Astrocyte (in vitro differentiated cells and primary cell): ENCODE data around the gene HOXA13. TPM values are rescaled to one million over a fixed set of nuclear protein-coding genes. Genes with fewer than 3 reads are reported as not detected.
A peak's percentile ranks its signal among the peaks of the same experiment; 100 is the strongest.

Experiments
- DNase-seq: peaks from one replicate; pipeline ENCODE4 v3.0.0-alpha.2; 2010; ENCODE audit warnings: low read depth
- FAIRE-seq: peaks from 2 replicates; lab custom pipeline; 2011; peaks lifted over from hg19 to GRCh38; lab: Jason Lieb, UNC
- H2AFZ ChIP-seq: 2 replicates; pipeline ENCODE4 v1.6.0; 2012; ENCODE audit warnings: low read depth, low read length, inconsistent platforms
- H3K27ac ChIP-seq: 2 replicates; pipeline ENCODE4 v1.5.1; 2011; ENCODE audit warnings: low read depth, low read length, inconsistent platforms
- H3K27me3 ChIP-seq: 2 replicates; pipeline ENCODE4 v1.6.0; 2011; ENCODE audit warnings: low read length, inconsistent platforms; ENCODE audit not compliant: insufficient read depth
- H3K36me3 ChIP-seq: 2 replicates; pipeline ENCODE4 v1.5.1; 2011; ENCODE audit warnings: low read length, inconsistent platforms; ENCODE audit not compliant: insufficient read depth
- H3K4me1 ChIP-seq: 2 replicates; pipeline ENCODE4 v1.5.1; 2011; ENCODE audit warnings: low read length, inconsistent platforms; ENCODE audit not compliant: insufficient read depth
- H3K4me2 ChIP-seq: 2 replicates; pipeline ENCODE4 v1.6.0; 2012; ENCODE audit warnings: low read length, inconsistent platforms
- H3K4me3 ChIP-seq: 2 replicates; pipeline ENCODE4 v1.5.1; 2011; ENCODE audit warnings: low read depth, mild to moderate bottlenecking, low read length, inconsistent platforms; ENCODE audit not compliant: insufficient read depth
- H3K79me2 ChIP-seq: 2 replicates; pipeline ENCODE4 v1.6.0; 2012; ENCODE audit warnings: mild to moderate bottlenecking, low read length, inconsistent platforms; ENCODE audit not compliant: insufficient read depth
- H3K9ac ChIP-seq: 2 replicates; pipeline ENCODE4 v1.6.0; 2012; ENCODE audit warnings: mild to moderate bottlenecking, low read length, inconsistent platforms
- H3K9me3 ChIP-seq: 2 replicates; pipeline ENCODE4 v1.5.1; 2012; ENCODE audit warnings: low read depth, mild to moderate bottlenecking, low read length, inconsistent platforms; ENCODE audit not compliant: insufficient read depth
- H4K20me1 ChIP-seq: 2 replicates; pipeline ENCODE4 v1.6.0; 2012; ENCODE audit warnings: low read length, inconsistent platforms; ENCODE audit not compliant: insufficient read depth
- H3K27ac Mint-ChIP-seq: one replicate; pipeline ENCODE4 v1.8.0; 2021; ENCODE audit warnings: mild to moderate bottlenecking, mixed read lengths; ENCODE audit not compliant: unreplicated experiment
- H3K27me3 Mint-ChIP-seq: one replicate; pipeline ENCODE4 v1.8.0; 2021; ENCODE audit warnings: low read depth, mixed read lengths; ENCODE audit not compliant: unreplicated experiment
- H3K36me3 Mint-ChIP-seq: one replicate; pipeline ENCODE4 v1.8.0; 2021; ENCODE audit warnings: low read depth, mixed read lengths; ENCODE audit not compliant: unreplicated experiment
- H3K4me1 Mint-ChIP-seq: one replicate; pipeline ENCODE4 v1.8.0; 2021; ENCODE audit warnings: low read depth, mixed read lengths; ENCODE audit not compliant: unreplicated experiment
- H3K4me3 Mint-ChIP-seq: one replicate; pipeline ENCODE4 v1.8.0; 2021; ENCODE audit warnings: mild to moderate bottlenecking, moderate library complexity, mixed read lengths; ENCODE audit not compliant: unreplicated experiment
- H3K9me3 Mint-ChIP-seq: one replicate; pipeline ENCODE4 v1.8.0; 2021; ENCODE audit warnings: mild to moderate bottlenecking, mixed read lengths; ENCODE audit not compliant: unreplicated experiment
- CTCF ChIP-seq: IDR thresholded peaks from 2 replicates; pipeline ENCODE4 v1.5.1; 2011; ENCODE audit warnings: low read depth, mild to moderate bottlenecking, inconsistent platforms, low read length, moderate library complexity; ENCODE audit not compliant: insufficient read depth
- EZH2 ChIP-seq: IDR thresholded peaks from 2 replicates; pipeline ENCODE4 v1.6.1; 2012; ENCODE audit warnings: mild to moderate bottlenecking, low read length, inconsistent platforms; ENCODE audit not compliant: insufficient read depth
- total RNA-seq: library from RNA; stranded (reverse); gene quantifications from 2 replicates; pipeline ENCODE4 v1.2.1, GENCODE V29; 2021

The HOXA13 gene
- total RNA-seq, 1 donor from 2014 or later, result not detected

GRCh38 chr7:27180431-27181420, 19.2 kb downstream of the HOXA13 start:
- Mint-ChIP-seq H3K27me3 (peaks cover 88% of the 10 kb centered on the region), H3K27ac (no peak overlapping the region), H3K4me3 (no peak overlapping the region), H3K9me3 (peaks cover 24% of the 10 kb centered on the region), H3K36me3 (peaks cover 2% of the 10 kb centered on the region), H3K4me1 (no peaks in the 10 kb centered on the region)
- DNase-seq, result no peak
- Histone ChIP-seq H2AFZ (no peak overlapping the region), H3K79me2 (no peaks in the 10 kb centered on the region), H3K27ac (no peak overlapping the region), H3K9me3 (peaks cover 3% of the 10 kb centered on the region), H4K20me1 (peaks cover 7% of the 10 kb centered on the region), H3K4me2 (no peak overlapping the region), H3K36me3 (no peaks in the 10 kb centered on the region), H3K9ac (no peak overlapping the region), H3K4me1 (peaks cover 7% of the 10 kb centered on the region), H3K27me3 (peaks cover 97% of the 10 kb centered on the region), H3K4me3 (no peak overlapping the region)
- TF ChIP-seq EZH2 (no peak), CTCF (no peak)
- no peak for FAIRE-seq

GRCh38 chr7:27179503-27180430, 20.1 kb downstream of the HOXA13 start:
- DNase-seq (no peak), FAIRE-seq (no peak)
- peaks cover 7% of the 10 kb centered on the region for H3K4me1 ChIP-seq
- TF ChIP-seq EZH2, result peak; percentile 79
- TF ChIP-seq CTCF, result peak; percentile 62
- no peak overlapping the region for H3K27ac ChIP-seq
- H3K27me3 Mint-ChIP-seq, result peaks cover 88% of the 10 kb centered on the region
- peaks cover 28% of the 10 kb centered on the region for H3K9me3 Mint-ChIP-seq
- no peak overlapping the region for H3K27ac Mint-ChIP-seq
- no peak overlapping the region for H2AFZ ChIP-seq
- peaks cover under 1% of the 10 kb centered on the region for H3K36me3 Mint-ChIP-seq
- no peak overlapping the region for H3K9ac ChIP-seq
- H4K20me1 ChIP-seq, result peaks cover 1% of the 10 kb centered on the region
- H3K4me2 ChIP-seq, result peak overlapping the region; percentile 77
- peaks cover 8% of the 10 kb centered on the region for H3K9me3 ChIP-seq
- no peak overlapping the region for H3K4me3 Mint-ChIP-seq
- H3K4me3 ChIP-seq, result no peak overlapping the region
- H3K4me1 Mint-ChIP-seq, result no peaks in the 10 kb centered on the region
- peaks cover 97% of the 10 kb centered on the region for H3K27me3 ChIP-seq
- H3K36me3 ChIP-seq, result no peaks in the 10 kb centered on the region
- no peaks in the 10 kb centered on the region for H3K79me2 ChIP-seq
